GM18526 (cell line): Measurements from ENCODE around the gene PNPLA2.

Source experiments
- POLR2A ChIP-seq: IDR thresholded peaks from 3 replicates; pipeline ENCODE4 v1.6.1; 2011; ENCODE audit not compliant: insufficient read length; ENCODE audit errors: extremely low read depth

Gene PNPLA2

DNA sequence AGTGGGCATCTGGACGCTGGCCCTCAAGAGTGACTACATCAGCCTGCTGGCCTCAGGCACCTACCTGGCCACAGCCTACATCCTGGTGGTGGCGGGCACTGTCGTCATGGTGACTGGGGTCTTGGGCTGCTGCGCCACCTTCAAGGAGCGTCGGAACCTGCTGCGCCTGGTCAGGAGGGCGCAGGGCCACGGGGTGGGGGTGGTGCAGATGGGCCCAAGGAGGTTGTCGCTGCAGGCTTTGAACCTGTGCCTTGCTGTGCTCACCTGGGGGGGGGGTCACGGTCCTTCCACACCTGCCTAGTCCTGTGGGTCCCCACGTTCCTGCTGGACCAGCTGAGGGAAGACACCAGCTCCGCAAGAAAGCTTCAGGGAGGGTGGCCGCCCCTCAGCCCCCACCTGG, 17.6 kb downstream of the PNPLA2 start:
- no peak for TF ChIP-seq POLR2A

GRCh38 chr11:836700-837099, 18.0 kb downstream of the PNPLA2 start:
- no peak for TF ChIP-seq POLR2A

DNA sequence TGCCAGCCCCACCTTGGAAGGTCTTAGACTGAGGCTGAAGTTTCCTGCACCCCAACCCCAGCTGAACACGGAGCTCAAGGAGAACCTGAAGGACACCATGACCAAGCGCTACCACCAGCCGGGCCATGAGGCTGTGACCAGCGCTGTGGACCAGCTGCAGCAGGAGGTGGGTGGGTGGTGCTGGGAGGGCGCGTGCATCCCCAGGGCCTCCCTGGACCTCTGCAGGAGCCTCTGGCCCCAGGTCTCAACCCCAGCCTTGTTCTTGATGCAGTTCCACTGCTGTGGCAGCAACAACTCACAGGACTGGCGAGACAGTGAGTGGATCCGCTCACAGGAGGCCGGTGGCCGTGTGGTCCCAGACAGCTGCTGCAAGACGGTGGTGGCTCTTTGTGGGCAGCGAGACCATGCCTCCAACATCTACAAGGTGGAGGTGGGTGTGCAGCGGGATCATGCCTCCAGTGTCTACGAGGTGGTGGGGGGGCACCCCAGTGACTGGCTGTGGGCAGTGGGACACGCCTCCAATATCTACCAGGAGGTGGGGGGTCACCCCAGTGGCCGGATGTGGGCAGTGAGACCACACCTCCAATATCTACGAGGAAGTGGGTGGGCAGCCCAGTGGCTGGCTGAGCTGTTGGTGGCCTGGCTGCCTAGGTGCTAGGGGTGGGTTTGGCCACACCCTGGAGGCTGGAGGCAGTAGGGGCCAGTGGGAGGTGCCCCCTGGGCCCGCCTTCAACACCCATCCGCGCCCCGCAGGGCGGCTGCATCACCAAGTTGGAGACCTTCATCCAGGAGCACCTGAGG, 18.7 kb downstream of the PNPLA2 start:
- peak; percentile 18 for TF ChIP-seq POLR2A

- TF ChIP-seq POLR2A = peak; percentile 1
Observed at GRCh38 chr11:837990-838307, 19.2 kb downstream of the PNPLA2 start.

DNA sequence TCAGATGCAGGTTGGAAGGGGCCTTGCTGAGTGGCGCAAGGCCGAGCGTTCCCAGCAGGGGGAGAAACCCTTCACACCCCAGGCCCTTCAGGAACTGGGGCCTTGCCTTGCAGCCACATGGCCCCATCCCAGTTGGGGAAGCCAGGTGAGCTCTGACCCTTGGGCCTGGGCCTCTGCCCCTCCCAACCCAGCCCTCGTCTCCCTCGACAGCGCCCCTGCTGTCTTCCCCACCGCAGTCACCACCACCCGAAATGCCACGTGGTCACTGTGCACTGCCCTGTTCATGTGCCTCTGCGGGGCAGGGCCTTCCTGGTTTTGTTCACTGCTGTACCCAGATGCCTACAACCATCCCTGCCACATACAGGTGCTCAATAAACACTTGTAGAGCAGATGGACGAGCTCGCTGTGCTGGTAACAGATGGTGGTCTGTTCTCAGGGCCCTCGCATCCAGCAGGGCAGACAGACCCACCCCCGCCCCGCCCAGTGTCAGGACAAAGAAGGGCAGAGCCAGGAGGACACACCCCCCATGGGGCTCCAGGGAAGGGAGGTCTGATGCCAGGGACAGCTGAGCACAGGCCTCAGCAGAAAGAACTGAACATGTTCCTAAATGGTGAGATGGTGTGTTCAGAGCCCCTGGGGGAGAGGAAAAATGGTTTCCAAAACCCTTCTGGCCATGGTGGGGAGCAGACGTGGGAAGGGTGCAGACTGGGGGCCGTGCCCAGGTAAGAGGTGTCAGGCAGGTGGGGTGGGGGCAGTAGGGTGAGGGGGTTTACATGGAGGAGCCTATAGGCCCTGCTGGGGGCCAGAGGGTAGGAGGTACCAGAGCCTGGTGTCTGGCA, 19.9 kb downstream of the PNPLA2 start:
- no peak for TF ChIP-seq POLR2A

DNA sequence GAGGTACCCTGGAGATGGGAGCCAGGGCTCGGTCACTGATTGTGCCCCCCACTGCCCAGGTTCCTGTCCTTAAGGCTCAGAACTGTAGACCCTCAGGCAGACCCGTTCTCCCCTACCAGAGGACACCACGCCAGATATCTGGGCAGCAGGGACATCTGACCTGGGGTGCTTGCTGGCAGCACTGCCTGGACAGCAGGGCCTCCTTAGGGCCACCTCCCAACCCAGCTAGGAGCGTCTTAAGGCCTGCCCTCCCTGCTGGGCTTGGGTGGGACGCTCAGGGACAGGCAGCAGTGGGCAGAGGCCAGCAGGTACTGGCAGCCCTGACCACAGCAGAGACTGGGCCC, 20.5 kb downstream of the PNPLA2 start:
- TF ChIP-seq POLR2A = no peak

DNA sequence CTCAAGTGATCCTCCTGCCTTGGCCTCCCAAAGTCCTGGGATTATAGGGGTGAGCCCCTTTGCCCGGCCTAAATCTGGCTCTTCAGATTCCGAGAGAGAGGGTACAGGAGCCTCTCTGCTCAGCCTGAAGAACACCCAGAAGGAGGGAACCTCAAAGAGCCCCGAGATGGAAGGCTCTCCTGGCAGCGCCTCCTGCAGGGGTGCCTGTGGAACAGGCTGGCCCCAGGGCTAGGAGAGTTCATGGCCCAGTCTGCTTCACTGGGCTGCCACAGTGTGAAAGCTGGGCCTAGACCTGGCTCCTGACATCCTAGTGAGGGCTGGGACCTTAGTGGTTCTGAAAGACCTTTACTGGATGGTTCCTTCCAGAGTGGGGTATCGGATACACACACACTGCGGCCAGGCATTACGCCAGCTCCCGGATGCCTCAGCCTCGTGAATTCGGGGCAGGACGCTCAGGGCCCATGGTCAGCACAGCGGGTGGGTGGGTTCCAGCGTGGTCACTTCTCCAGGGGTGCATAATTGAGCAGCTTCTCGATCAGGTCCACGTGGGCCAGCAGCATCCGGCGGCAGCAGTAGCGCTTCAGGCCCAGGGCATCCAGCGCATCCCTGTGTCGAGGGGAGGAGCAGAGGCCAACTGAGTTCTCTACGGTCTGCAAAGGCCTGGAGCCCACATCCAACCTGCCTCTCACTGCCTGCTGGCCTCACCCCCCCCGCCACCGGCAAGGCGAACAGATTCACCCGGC, 21.3 kb downstream of the PNPLA2 start:
- no peak for TF ChIP-seq POLR2A

DNA sequence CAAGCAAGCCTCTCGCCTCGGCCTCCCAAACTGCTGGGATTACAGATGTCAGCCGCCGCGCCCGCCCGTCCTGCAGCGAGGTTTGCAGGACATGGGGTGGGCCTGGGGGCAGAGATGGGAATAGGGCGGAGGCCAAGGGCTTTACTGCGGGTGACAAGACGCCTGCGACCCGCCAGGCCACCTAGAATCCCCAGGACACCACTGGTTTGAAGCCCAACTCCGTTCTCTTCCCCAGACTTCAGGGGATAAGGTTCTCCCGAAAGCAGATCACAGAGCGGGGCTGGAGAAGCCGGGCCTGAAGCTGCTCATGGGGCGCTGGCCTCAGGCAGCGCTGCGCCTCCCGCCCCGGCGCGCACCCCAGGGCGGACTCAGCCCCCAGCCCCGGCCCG, 23.3 kb downstream of the PNPLA2 start:
- no peak for TF ChIP-seq POLR2A

DNA sequence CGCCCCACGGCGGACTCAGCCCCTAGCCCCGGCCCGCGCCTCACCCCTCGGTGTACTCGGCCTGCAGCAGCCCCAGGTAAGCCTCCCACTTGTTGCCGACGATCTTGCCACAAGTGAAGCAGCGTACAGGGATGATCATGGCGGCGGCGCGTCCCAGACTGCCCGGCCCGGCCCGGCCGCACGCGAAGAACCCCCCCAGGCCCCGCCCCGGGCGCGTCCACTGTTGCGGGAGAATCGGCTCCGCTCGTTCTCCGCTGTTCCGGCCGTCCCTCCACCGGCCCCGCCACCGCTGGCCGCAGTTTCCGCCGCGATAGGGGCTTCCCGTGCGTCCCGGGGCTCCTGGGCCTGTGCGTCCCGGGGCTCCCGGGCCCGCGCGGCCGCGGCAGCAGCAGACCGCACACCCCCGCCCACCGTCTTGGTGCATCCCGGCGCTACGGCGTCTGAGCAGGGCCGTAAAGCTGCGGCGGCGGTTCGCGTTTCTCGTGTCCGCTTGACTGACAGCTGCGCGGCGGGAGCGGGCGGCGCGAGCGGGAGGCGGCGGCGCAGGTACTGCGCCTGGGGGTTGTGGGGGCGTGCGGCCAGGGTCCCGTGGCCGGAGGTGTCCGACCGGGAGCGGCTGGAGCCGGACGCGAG, 23.8 kb downstream of the PNPLA2 start, which contains the start of the genes POLR2L and TSPAN4:
POLR2L (minus strand) TSS at position 160 of the 633 bp plus-strand sequence; CDS start at position 139, 21 bp downstream.
TSPAN4 (plus strand) TSS at position 483 of the 633 bp plus-strand sequence. CDS start 7,453 bp downstream, outside the sequence.
- peak; percentile 99 for TF ChIP-seq POLR2A

GRCh38 chr11:843086-843734, 24.5 kb downstream of the PNPLA2 start:
- no peak for TF ChIP-seq POLR2A

GRCh38 chr11:843818-844692, 25.3 kb downstream of the PNPLA2 start:
- no peak for TF ChIP-seq POLR2A

- TF ChIP-seq POLR2A = no peak
Observed at GRCh38 chr11:844693-845644, 26.3 kb downstream of the PNPLA2 start.
